ENCODE data around the gene PLEKHG4B. TPM values are rescaled to one million over a fixed set of nuclear protein-coding genes. Genes with fewer than 3 reads are reported as not detected.

The PLEKHG4B gene
- under 1 TPM; under 0.01 TPM for total RNA-seq

GRCh38 chr5:91556-92263 is at the start of gene PLEKHG4B:
Gene PLEKHG4B, plus strand, starts transcription at chr5:92168. Its CDS starts 64 bp downstream, at chr5:92232.

GRCh38 chr5:191036-191948 is 99.3 kb downstream of the PLEKHG4B start, which contains the start of gene LRRC14B:
Gene LRRC14B, plus strand, starts transcription at chr5:191495. Its CDS starts 44 bp downstream, at chr5:191539.

GRCh38 chr5:217494-218456 is 125.8 kb downstream of the PLEKHG4B start, which contains the start of the genes CCDC127 and SDHA:
Gene CCDC127, minus strand, starts transcription at chr5:218153. Its CDS starts 1,304 bp downstream, at chr5:216849.
Gene SDHA, plus strand, starts transcription at chr5:218320. Its CDS starts 36 bp downstream, at chr5:218356.

Small RNA genes within 50 kb of the gene (small RNA-seq; reads per million reads assigned to genes)
- gene RF00019, result 0 reads per million in 2 donors

Other genes starting within 250 kb of the PLEKHG4B start
- gene LRRC14B, start 99.3 kb downstream of the PLEKHG4B start, total RNA-seq, result not detected
- gene CCDC127, start 126.0 kb downstream of the PLEKHG4B start, total RNA-seq, result 1 to 10 TPM; 3.7 to 4.5 TPM
- 100 to 1,000 TPM; 107 to 132 TPM for gene SDHA, start 126.2 kb downstream of the PLEKHG4B start, total RNA-seq
- 100 to 1,000 TPM; 160 TPM for gene PDCD6, start 179.5 kb downstream of the PLEKHG4B start, total RNA-seq
- gene AHRR, start 229.5 kb downstream of the PLEKHG4B start, total RNA-seq, result 10 to 100 TPM; 30.0 to 41.0 TPM